Activated gamma-delta T cell treated with anti-CD3 and anti-CD28 coated beads, Interleukin-2, amount 50 U/mL, for 16 hours (primary cell): ENCODE measurements around the gene FERD3L.

Source experiments
- DNase-seq: peaks from one replicate; pipeline ENCODE4 v3.0.0-alpha.2; 2020; ENCODE audit warnings: low read depth

The FERD3L gene

GRCh38 chr7:19117091-19117869 is 27.9 kb downstream of the FERD3L start, which contains the start of gene TWIST1:
TSS of gene TWIST1 (minus strand) at chr7:19117636. CDS start at chr7:19117321, 315 bp downstream.
- no peak for DNase-seq

GRCh38 chr7:19116121-19117090 is 28.8 kb downstream of the FERD3L start:
- DNase-seq: no peak

GRCh38 chr7:19114551-19114855 is 30.7 kb downstream of the FERD3L start:
- no peak for DNase-seq

GRCh38 chr7:19113855-19114550 is 31.2 kb downstream of the FERD3L start:
- no peak for DNase-seq

- no peak for DNase-seq
Observed at GRCh38 chr7:19113002-19113350, 32.2 kb downstream of the FERD3L start.

- DNase-seq: no peak
Observed at GRCh38 chr7:19112274-19113001, 32.8 kb downstream of the FERD3L start.

GRCh38 chr7:19111474-19112273 is 33.5 kb downstream of the FERD3L start:
- DNase-seq: no peak

- DNase-seq: no peak
Observed at GRCh38 chr7:19110776-19111175, 34.4 kb downstream of the FERD3L start.

- DNase-seq: no peak
Observed at GRCh38 chr7:19110026-19110730, 35.0 kb downstream of the FERD3L start.

GRCh38 chr7:19109000-19109946 is 35.9 kb downstream of the FERD3L start:
- DNase-seq: no peak

GRCh38 chr7:19107356-19108146 is 37.7 kb downstream of the FERD3L start:
- DNase-seq: no peak

- no peak for DNase-seq
Observed at GRCh38 chr7:19107081-19107355, 38.2 kb downstream of the FERD3L start.

GRCh38 chr7:19106241-19107080 is 38.8 kb downstream of the FERD3L start:
- no peak for DNase-seq

GRCh38 chr7:19105546-19105945 is 39.7 kb downstream of the FERD3L start:
- no peak for DNase-seq

GRCh38 chr7:19104811-19105210 is 40.4 kb downstream of the FERD3L start:
- no peak for DNase-seq

GRCh38 chr7:19102884-19103283 is 42.3 kb downstream of the FERD3L start:
- DNase-seq: no peak

GRCh38 chr7:19101909-19102308 is 43.3 kb downstream of the FERD3L start:
- DNase-seq: no peak

- no peak for DNase-seq
Observed at GRCh38 chr7:19101472-19101871, 43.7 kb downstream of the FERD3L start.
